K562 (cell line): ENCODE measurements around the gene PRPF6. TPM values are rescaled to one million over a fixed set of nuclear protein-coding genes. Genes with fewer than 3 reads are reported as not detected.
"Not testable (repeated sequence)": the region's sequence is repeated elsewhere in the genome, so short reads cannot be mapped to it uniquely, and the experiment has no call there.

ENCODE experiments used
- ATAC-seq: fragments of 200-7000 bp; cut with Tn5 transposase; 3 replicates; pipeline ENCODE4 v1.9.1; 2020; ENCODE audit warnings: moderate library complexity
- BruUV-seq: library from RNA; stranded (reverse); fragments of 400-500 nt; replicated peaks from 2 replicates; lab custom pipeline; 2021; lab: Mats Ljungman, UMichigan
- CTCF ChIA-PET: fragments of 300-600 bp; formaldehyde crosslinking; extraction: SDS; loops from one replicate; lab custom pipeline; 2021; ENCODE audit warnings: low intra/inter-chr PET ratio; lab: Yijun Ruan, JAX
- POLR2A ChIA-PET: fragments of 300-600, 350-650 bp; sonication (Branson Sonifier 250); formaldehyde crosslinking; extraction: SDS; loops from one replicate; lab custom pipeline; 2021; ENCODE audit warnings: antibody characterized with exemption, inconsistent platforms; lab: Yijun Ruan, JAX
- DNase-seq, 4 experiments: peaks; one replicate each; pipeline versions ENCODE4 v3.0.0 to v3.0.0-alpha.2; 2011 to 2018; ENCODE audit warnings: low spot score in 3 of 4, mixed read lengths in 3 of 4; ENCODE audit errors: extremely low read depth in 1 of 4
- FAIRE-seq: peaks from 2 replicates; lab custom pipeline; 2011; peaks lifted over from hg19 to GRCh38; lab: Jason Lieb, UNC
- H2AFZ ChIP-seq: 2 replicates; pipeline ENCODE4 v1.6.0; 2011; ENCODE audit warnings: low read depth, low read length, control low read depth, inconsistent platforms
- H3K27ac ChIP-seq: fragments of 200-600 bp; 3 replicates; pipeline ENCODE4 v1.8.0; 2011; ENCODE audit warnings: low read depth, mild to moderate bottlenecking, control low read depth, inconsistent platforms, low read length, moderate library complexity, mixed read lengths; ENCODE audit errors: extremely low read depth
- H3K27me3 ChIP-seq, 2 experiments: fragments of 300-600 bp in 1 of 2; 2 replicates in 1 of 2; 3 replicates in 1 of 2; pipeline versions ENCODE4 v1.6.0 to v1.8.0; 2011; ENCODE audit warnings: inconsistent platforms in 2 of 2, low read length in 2 of 2, mild to moderate bottlenecking in 1 of 2, mixed read lengths in 1 of 2, moderate library complexity in 1 of 2; ENCODE audit not compliant: control insufficient read depth in 2 of 2, insufficient read depth in 2 of 2
- H3K36me3 ChIP-seq: fragments of 300-600 bp; 3 replicates; pipeline ENCODE4 v1.8.0; 2011; ENCODE audit warnings: mild to moderate bottlenecking, low read length, inconsistent platforms; ENCODE audit not compliant: control insufficient read depth, insufficient read depth
- H3K4me1 ChIP-seq, 2 experiments: fragments of 200-600 bp in 1 of 2; replicated peaks in 1 of 2; 2 replicates in 1 of 2; 3 replicates in 1 of 2; pipeline versions ENCODE4 v1.5.1 to v1.8.0; 2011; ENCODE audit warnings: inconsistent platforms in 2 of 2, low read length in 2 of 2, mild to moderate bottlenecking in 1 of 2, mixed read lengths in 1 of 2, moderate library complexity in 1 of 2; ENCODE audit not compliant: control insufficient read depth in 2 of 2, insufficient read depth in 2 of 2
- H3K4me2 ChIP-seq: 2 replicates; pipeline ENCODE4 v1.6.1; 2011; ENCODE audit warnings: low read length, control low read depth, inconsistent platforms, mixed read lengths; ENCODE audit not compliant: insufficient read depth
- H3K4me3 ChIP-seq: fragments of 200-600 bp; sonication (generic), shearing (Covaris generic); 2 replicates; pipeline ENCODE4 v1.5.1; 2016; ENCODE audit warnings: control low read depth, inconsistent platforms
- H3K79me2 ChIP-seq: fragments of 200-600 bp; 3 replicates; pipeline ENCODE4 v1.8.0; 2011; ENCODE audit warnings: low read length, inconsistent platforms; ENCODE audit not compliant: control insufficient read depth, insufficient read depth
- H3K9ac ChIP-seq, 2 experiments: 2 replicates each; pipeline versions ENCODE4 v1.6.0 to v1.6.1; 2011; ENCODE audit warnings: low read depth in 2 of 2, low read length in 2 of 2, control low read depth in 1 of 2, inconsistent platforms in 1 of 2, mild to moderate bottlenecking in 1 of 2, mixed read lengths in 1 of 2; ENCODE audit not compliant: insufficient read depth in 1 of 2
- H3K9me1 ChIP-seq: one replicate; pipeline ENCODE4 v1.6.0; 2011; ENCODE audit warnings: inconsistent platforms, mild to moderate bottlenecking, low read length, moderate library complexity; ENCODE audit not compliant: control insufficient read depth, insufficient read depth
- H3K9me3 ChIP-seq: replicated peaks from 2 replicates; pipeline ENCODE4 v1.5.1; 2011; ENCODE audit warnings: low read depth, low read length, inconsistent platforms; ENCODE audit not compliant: control insufficient read depth, insufficient read depth
- H4K20me1 ChIP-seq: replicated peaks from 2 replicates; pipeline ENCODE4 v1.6.1; 2011; ENCODE audit warnings: low read length, inconsistent platforms, mixed read lengths; ENCODE audit not compliant: control insufficient read depth, insufficient read depth
- EGR1 ChIP-seq: fragments of 450-650 bp; conservative IDR thresholded peaks from 2 replicates; pipeline ENCODE4 v1.6.1; 2017; ENCODE audit warnings: mild to moderate bottlenecking
- ERF ChIP-seq: fragments of 450-650 bp; formaldehyde crosslinking; IDR thresholded peaks from 2 replicates; pipeline ENCODE4 v1.4.0; 2020; ENCODE audit warnings: mild to moderate bottlenecking, mixed read lengths
- HMG20A ChIP-seq: fragments of 450-650 bp; formaldehyde crosslinking; conservative IDR thresholded peaks from 2 replicates; pipeline ENCODE4 v1.4.0; 2020; ENCODE audit warnings: mild to moderate bottlenecking, mixed read lengths
- LCOR ChIP-seq: sonication (generic); formaldehyde crosslinking; IDR thresholded peaks from 2 replicates; pipeline ENCODE4 v1.8.0; 2022; ENCODE audit warnings: mild to moderate bottlenecking, missing genetic modification reagents
- TRIM24 ChIP-seq, 2 experiments: fragments of 450-650 bp; IDR thresholded peaks; 2 replicates each; pipeline ENCODE4 v1.6.1; 2016
- WGBS: fragments of 100-300 bp; shearing (Covaris generic); methylation state at CpG from one replicate; pipeline ENCODE4 v1.1.6; 2016; ENCODE audit warnings: low coverage, mixed read lengths; ENCODE audit not compliant: insufficient coverage; ENCODE audit errors: missing lambda C conversion rate; 5-methylcytosine and 5-hydroxymethylcytosine counted together
- in situ Hi-C: fragments of 300-500 bp; cut with MboI; formaldehyde crosslinking; loops from 4 replicates; pipeline ENCODE4 v1.15.0; 2018; ENCODE audit warnings: inconsistent platforms, mixed read lengths
- intact Hi-C: fragments of 100-400 bp; cut with micrococcal nuclease; formaldehyde crosslinking; loops from 2 replicates; pipeline ENCODE4 v1.14.2; 2022
- polyA plus RNA-seq, 8 experiments: library from polyadenylated mRNA; depleted of rRNA in 4 of 8; stranded (reverse) in 5 of 8; unstranded in 3 of 8; fragments of >200 nt; fragmentation: Nextera tagmentation in 2 of 8; fragmentation: Illumina TruSeq in 1 of 8; extraction: Ambion mirVana in 2 of 8; extraction: Trizol in 1 of 8; gene quantifications; 2 replicates each; pipeline versions ENCODE4 v1.2.1 to v1.2.3, GENCODE V29; 2011 to 2014; ENCODE audit warnings: inconsistent platforms in 1 of 8, missing spikeins in 1 of 8
- total RNA-seq, 7 experiments: library from RNA; depleted of rRNA in 6 of 7; stranded (reverse); fragments of >200 nt in 6 of 7; fragmentation: Illumina TruSeq in 2 of 7; extraction: Trizol in 2 of 7; gene quantifications; 2 replicates each; pipeline versions ENCODE4 v1.2.1 to v1.2.3, GENCODE V29; 2011 to 2021; ENCODE audit warnings: low replicate concordance in 1 of 7

Gene PRPF6
- total and polyA plus RNA-seq, 9 of the 15 experiments (the other 6 are each of a cell fraction or from before 2014, with no cell fraction given), result 4.2 to 83.2 (median 59.9) TPM

GRCh38 chr20:63976511-63976910 is 4.4 kb upstream of the PRPF6 start:
- 0 out of 4 replicates have a peak overlapping the region, but pooled peaks of 1 of the 2 experiments have one; percentile 43 for H3K9ac ChIP-seq
- WGBS, result 65% methylated on average over 7 of the region's 7 CpGs
- H2AFZ ChIP-seq, H3K9me3 ChIP-seq, in situ Hi-C loops, CTCF ChIA-PET, H3K4me2 ChIP-seq, FAIRE-seq, H4K20me1 ChIP-seq, H3K4me3 ChIP-seq, BruUV-seq, H3K27me3 ChIP-seq, H3K9me1 ChIP-seq, DNase-seq, ATAC-seq, POLR2A ChIA-PET, H3K27ac ChIP-seq: not testable (repeated sequence)
- H3K36me3 ChIP-seq, result peaks cover 11% of the 10 kb centered on the region; the same call in 1 of the 3 replicates
- H3K4me1 ChIP-seq, result peaks cover 26 to 70% of the 10 kb centered on the region in 2 experiments
- intact Hi-C loops, result loop anchor here (5.0 to 10.0 kb wide), 3 partner anchors 76 to 192 kb away; partner anchors contain the start of genes ABHD16B and TPD52L2
- H3K79me2 ChIP-seq, result peaks cover 11% of the 10 kb centered on the region

DNA sequence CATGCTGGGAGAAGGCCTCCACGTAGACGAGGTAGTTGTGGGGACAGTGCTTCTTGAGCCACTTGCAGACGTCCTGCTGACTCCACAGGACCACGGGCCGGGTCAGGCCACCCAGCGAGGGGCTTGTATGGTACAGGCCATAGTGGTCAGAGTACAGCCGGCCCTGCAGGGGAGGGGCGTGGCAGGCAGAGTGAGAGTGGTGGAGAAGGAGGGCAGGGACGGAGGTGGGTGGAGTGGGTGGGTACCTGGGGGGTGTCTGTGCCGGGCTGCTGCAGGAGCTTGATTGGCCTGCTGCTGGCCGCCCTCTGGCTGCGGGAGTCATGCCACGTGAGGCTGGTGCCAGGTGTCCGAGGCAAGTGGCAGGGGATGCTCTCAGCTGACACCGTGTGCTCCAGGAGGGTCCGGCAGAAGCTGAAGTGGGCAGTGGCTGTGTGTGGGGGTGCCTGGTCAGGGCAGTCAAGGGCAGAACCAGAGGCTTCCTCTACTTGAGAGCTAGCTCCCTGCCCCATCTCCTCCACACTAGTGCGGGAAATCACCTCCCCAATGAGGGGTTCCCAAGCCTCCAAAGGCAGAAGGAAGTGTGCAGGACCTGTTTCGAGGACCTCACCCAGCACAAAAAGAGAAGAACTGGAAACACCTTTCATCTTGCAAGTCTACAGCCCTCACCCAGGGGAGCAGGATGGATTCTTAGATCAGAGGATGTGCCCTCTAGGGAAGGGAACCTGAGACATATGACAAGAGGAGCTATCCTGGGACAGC is 3.8 kb upstream of the PRPF6 start:
- Histone ChIP-seq H4K20me1 (no peaks in the 10 kb centered on the region), H3K9me1 (peaks cover 3% of the 10 kb centered on the region), H3K4me3 (no peak overlapping the region), H3K27ac (0 out of 3 replicates have a peak overlapping the region, but pooled peaks have one; percentile 11), H3K4me2 (peak overlapping the region; percentile 74)
- intact Hi-C loops, result loop anchor here (5.0 to 10.0 kb wide), 3 partner anchors 75 to 192 kb away; partner anchors contain the start of genes ABHD16B and TPD52L2
- peak; percentile 40 for FAIRE-seq
- no TSS peak for BruUV-seq
- CTCF ChIA-PET, result no interaction called here
- POLR2A ChIA-PET, result interaction anchor here (0.6 kb wide), 2 partner anchors 8 to 83 kb away, joined by 3 read pairs; no protein-coding TSS in a partner anchor
- TF ChIP-seq EGR1, result 0 out of 2 replicates have a peak, but pooled peaks have one; percentile 46
- TF ChIP-seq LCOR, result no peak
- no peak for TF ChIP-seq ERF (CRISPR knock-in tag)
- TF ChIP-seq HMG20A, result no peak
- TF ChIP-seq TRIM24 (IDR thresholded peaks at IDR 0.05), result no peak
- TF ChIP-seq, all 486 proteins: peak for 1
- 76% methylated on average over 11 of the region's 18 CpGs for WGBS
- Histone ChIP-seq H3K79me2 (peaks cover 18% of the 10 kb centered on the region), H3K27me3 (no peaks in the 10 kb centered on the region), H3K36me3 (peaks cover 11% of the 10 kb centered on the region; the same call in 1 of the 3 replicates), H2AFZ (peak overlapping the region; percentile 37; the same call in 1 of the 2 replicates), H3K9me3 (no peaks in the 10 kb centered on the region), H3K4me1 (peaks cover 30 to 70% of the 10 kb centered on the region in 2 experiments), H3K9ac (peak overlapping the region in 1 of 2 experiments; percentile 71; a peak in 2 of 4 replicates)
- ATAC-seq (no peak), DNase-seq (no peak)
- in situ Hi-C loops, result no loop called here
